Measurements from ENCODE around the gene CBX4. TPM values are rescaled to one million over a fixed set of nuclear protein-coding genes. Genes with fewer than 3 reads are reported as not detected.

Gene CBX4
- total and polyA plus RNA-seq, 2 of the 13 experiments (the other 11 are each of a cell fraction or from before 2014, with no cell fraction given) = 25.8 to 50.8 TPM

GRCh38 chr17:79806863-79807720 lies 32.1 kb downstream of the CBX4 start:
- Histone ChIP-seq H3K36me3 (replicated peaks in 1 of 2; ENCODE audit: control insufficient read depth in 1 of 2, insufficient read depth in 2 of 2, low read length in 2 of 2) (no peaks in the 10 kb centered on the region), H4K20me1 (ENCODE audit: insufficient read depth, low read length) (no peaks in the 10 kb centered on the region), H3K4me1 (ENCODE audit: insufficient read depth, low read length) (peaks cover 62% of the 10 kb centered on the region), H3K79me2 (ENCODE audit: insufficient read depth, low read length) (no peaks in the 10 kb centered on the region), H2AFZ (ENCODE audit: low read length) (no peak overlapping the region), H3K4me2 (ENCODE audit: low read depth, low read length) (no peak overlapping the region), H3K9ac (ENCODE audit: insufficient read depth, low read depth, low read length) (no peak overlapping the region), H3K27ac (ENCODE audit: extremely low read length, insufficient read depth, low read length) (no peak overlapping the region), H3K27me3 (ENCODE audit: control insufficient read depth in 1 of 2, insufficient read depth in 2 of 2, low read length in 2 of 2) (peaks cover 44 to 92% of the 10 kb centered on the region in 2 experiments), H3K4me3 (replicated peaks in 1 of 3; ENCODE audit: insufficient read depth in 1 of 3, low read depth in 2 of 3, low read length in 3 of 3) (no peak overlapping the region), H3K9me3 (ENCODE audit: low read length) (no peaks in the 10 kb centered on the region)
- intact Hi-C loops (cut with micrococcal nuclease; ENCODE audit: unreplicated experiment) (no loop called here), in situ Hi-C loops (cut with HindIII; ENCODE audit: extremely low pct_ligation_motif_present, low pct_unique_long_range_greater_than_20kb) (loop anchor here (5.0 kb wide), 1 partner anchor 110 kb away; no protein-coding TSS in a partner anchor)
- no peak for ATAC-seq
- no TSS peak for BruUV-seq (replicated peaks)
- 13% methylated on average over 11 of the region's 13 CpGs for WGBS (ENCODE audit: low lambda C conversion rate)
- FAIRE-seq = no peak
- ChIA-PET POLR2A (interaction anchor here (0.7 to 16.5 kb wide), 6 partner anchors 10 to 187 kb away, joined by 3 to 274 read pairs (median 8); partner anchors contain the start of genes CBX4 and CBX8), CTCF (ENCODE audit: low intra/inter-chr PET ratio, low total read pairs) (no interaction called here)
- TF ChIP-seq BATF2 (CRISPR knock-in tag; IDR thresholded peaks at IDR 0.05) (no peak), ZNF629 (CRISPR knock-in tag; conservative IDR thresholded peaks at IDR 0.05) (peak; percentile 57)
- no peak for DNase-seq (ENCODE audit: low spot score)

- FAIRE-seq = no peak
- H3K27me3 ChIP-seq (ENCODE audit: control insufficient read depth in 1 of 2, insufficient read depth in 2 of 2, low read length in 2 of 2) = peaks cover 44 to 92% of the 10 kb centered on the region in 2 experiments
- WGBS (ENCODE audit: low lambda C conversion rate) = 13% methylated on average over 4 of the region's 4 CpGs
- no peaks in the 10 kb centered on the region for H3K9me3 ChIP-seq (ENCODE audit: low read length)
- no peaks in the 10 kb centered on the region for H3K36me3 ChIP-seq (replicated peaks in 1 of 2; ENCODE audit: control insufficient read depth in 1 of 2, insufficient read depth in 2 of 2, low read length in 2 of 2)
- POLR2A ChIA-PET = interaction anchor here (0.7 to 16.5 kb wide), 2 partner anchors 26 to 33 kb away, joined by 3 to 274 read pairs; partner anchors contain the start of gene CBX4
- in situ Hi-C loops (cut with HindIII; ENCODE audit: extremely low pct_ligation_motif_present, low pct_unique_long_range_greater_than_20kb) (loop anchor here (5.0 kb wide), 1 partner anchor 111 kb away; no protein-coding TSS in a partner anchor), intact Hi-C loops (cut with micrococcal nuclease; ENCODE audit: unreplicated experiment) (no loop called here)
- no peak overlapping the region for H3K27ac ChIP-seq (ENCODE audit: extremely low read length, insufficient read depth, low read length)
- no peaks in the 10 kb centered on the region for H4K20me1 ChIP-seq (ENCODE audit: insufficient read depth, low read length)
- peaks cover 61% of the 10 kb centered on the region for H3K4me1 ChIP-seq (ENCODE audit: insufficient read depth, low read length)
- CTCF ChIA-PET (ENCODE audit: low intra/inter-chr PET ratio, low total read pairs) = no interaction called here
- H3K9ac ChIP-seq (ENCODE audit: insufficient read depth, low read depth, low read length) = no peak overlapping the region
- ATAC-seq = no peak
- H3K79me2 ChIP-seq (ENCODE audit: insufficient read depth, low read length) = no peaks in the 10 kb centered on the region
- no peak overlapping the region for H3K4me2 ChIP-seq (ENCODE audit: low read depth, low read length)
- H3K4me3 ChIP-seq (replicated peaks in 1 of 3; ENCODE audit: insufficient read depth in 1 of 3, low read depth in 2 of 3, low read length in 3 of 3) = no peak overlapping the region
- TF ChIP-seq MIER3 (CRISPR knock-in tag; IDR thresholded peaks at IDR 0.05; ENCODE audit: borderline replicate concordance) (no peak), CTCF (CRISPR knock-in tag; IDR thresholded peaks at IDR 0.05) (peak; percentile 39; the same call in 1 of the 2 replicates), NR0B2 (CRISPR knock-in tag; IDR thresholded peaks at IDR 0.05) (no peak), FOXM1 (CRISPR knock-in tag; IDR thresholded peaks at IDR 0.05) (no peak), STAG1 (CRISPR knock-in tag; IDR thresholded peaks at IDR 0.05) (peak; percentile 16; the same call in 1 of the 2 replicates), PLSCR1 (CRISPR knock-in tag; IDR thresholded peaks at IDR 0.05; ENCODE audit: borderline replicate concordance) (no peak), GLMP (CRISPR knock-in tag; IDR thresholded peaks at IDR 0.05; ENCODE audit: borderline replicate concordance) (no peak)
- DNase-seq (ENCODE audit: low spot score) = no peak
- H2AFZ ChIP-seq (ENCODE audit: low read length) = no peak overlapping the region
- BruUV-seq (replicated peaks) = no TSS peak
Observed at GRCh38 chr17:79806446-79806760, 32.8 kb downstream of the CBX4 start.
